PC-9 (cell line): Measurements from ENCODE around the gene FIGNL2.

Source experiments
- EZH2 ChIP-seq: fragments of 200-600 bp; sonication (generic); IDR thresholded peaks from 2 replicates; pipeline ENCODE4 v1.8.0; 2017; ENCODE audit warnings: antibody characterized with exemption, low read depth
- TF ChIP-seq, protein P1 (sequence below): fragments of 200-600 bp; sonication (generic); conservative IDR thresholded peaks from 2 replicates; pipeline ENCODE4 v1.6.1; 2017; ENCODE audit warnings: mixed run types, antibody characterized with exemption, mild to moderate bottlenecking, moderate library complexity

GRCh38 chr12:51815571-51815970 is 32.9 kb downstream of the FIGNL2 start:
- TF ChIP-seq, protein P1, sequence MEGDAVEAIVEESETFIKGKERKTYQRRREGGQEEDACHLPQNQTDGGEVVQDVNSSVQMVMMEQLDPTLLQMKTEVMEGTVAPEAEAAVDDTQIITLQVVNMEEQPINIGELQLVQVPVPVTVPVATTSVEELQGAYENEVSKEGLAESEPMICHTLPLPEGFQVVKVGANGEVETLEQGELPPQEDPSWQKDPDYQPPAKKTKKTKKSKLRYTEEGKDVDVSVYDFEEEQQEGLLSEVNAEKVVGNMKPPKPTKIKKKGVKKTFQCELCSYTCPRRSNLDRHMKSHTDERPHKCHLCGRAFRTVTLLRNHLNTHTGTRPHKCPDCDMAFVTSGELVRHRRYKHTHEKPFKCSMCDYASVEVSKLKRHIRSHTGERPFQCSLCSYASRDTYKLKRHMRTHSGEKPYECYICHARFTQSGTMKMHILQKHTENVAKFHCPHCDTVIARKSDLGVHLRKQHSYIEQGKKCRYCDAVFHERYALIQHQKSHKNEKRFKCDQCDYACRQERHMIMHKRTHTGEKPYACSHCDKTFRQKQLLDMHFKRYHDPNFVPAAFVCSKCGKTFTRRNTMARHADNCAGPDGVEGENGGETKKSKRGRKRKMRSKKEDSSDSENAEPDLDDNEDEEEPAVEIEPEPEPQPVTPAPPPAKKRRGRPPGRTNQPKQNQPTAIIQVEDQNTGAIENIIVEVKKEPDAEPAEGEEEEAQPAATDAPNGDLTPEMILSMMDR: no peak
- TF ChIP-seq EZH2: no peak
